OCI-LY1 (cell line): ENCODE data around the gene PVRIG.

ENCODE experiments used
- CTCF ChIP-seq: fragments of 200-600 bp; sonication (generic), shearing (Covaris generic); IDR thresholded peaks from 2 replicates; pipeline ENCODE4 v1.5.1; 2017; ENCODE audit warnings: mild to moderate bottlenecking, antibody characterized with exemption, low read length, moderate library complexity, mixed read lengths
- EZH2 ChIP-seq: fragments of 200-600 bp; sonication (generic), shearing (Covaris generic); IDR thresholded peaks from 2 replicates; pipeline ENCODE4 v1.8.0; 2017; ENCODE audit warnings: borderline replicate concordance, mixed run types, mild to moderate bottlenecking, antibody characterized with exemption, low read length, moderate library complexity, mixed read lengths

- TF ChIP-seq CTCF (no peak), EZH2 (no peak)
These were observed 8.9 kb upstream of the PVRIG start for GRCh38 chr7:100210805-100211204.
